HG03025 (cell line): ENCODE data around the gene DVL1.
"Not testable (repeated sequence)": the region's sequence is repeated elsewhere in the genome, so short reads cannot be mapped to it uniquely, and the experiment has no call there.

Experiments used
- ATAC-seq: cut with Tn5 transposase; IDR thresholded peaks from one replicate; pipeline ENCODE4 v1.9.1; 2021; ENCODE audit warnings: mild to moderate bottlenecking, moderate library complexity; ENCODE audit not compliant: unreplicated experiment, low FRiP score

The DVL1 gene

DNA sequence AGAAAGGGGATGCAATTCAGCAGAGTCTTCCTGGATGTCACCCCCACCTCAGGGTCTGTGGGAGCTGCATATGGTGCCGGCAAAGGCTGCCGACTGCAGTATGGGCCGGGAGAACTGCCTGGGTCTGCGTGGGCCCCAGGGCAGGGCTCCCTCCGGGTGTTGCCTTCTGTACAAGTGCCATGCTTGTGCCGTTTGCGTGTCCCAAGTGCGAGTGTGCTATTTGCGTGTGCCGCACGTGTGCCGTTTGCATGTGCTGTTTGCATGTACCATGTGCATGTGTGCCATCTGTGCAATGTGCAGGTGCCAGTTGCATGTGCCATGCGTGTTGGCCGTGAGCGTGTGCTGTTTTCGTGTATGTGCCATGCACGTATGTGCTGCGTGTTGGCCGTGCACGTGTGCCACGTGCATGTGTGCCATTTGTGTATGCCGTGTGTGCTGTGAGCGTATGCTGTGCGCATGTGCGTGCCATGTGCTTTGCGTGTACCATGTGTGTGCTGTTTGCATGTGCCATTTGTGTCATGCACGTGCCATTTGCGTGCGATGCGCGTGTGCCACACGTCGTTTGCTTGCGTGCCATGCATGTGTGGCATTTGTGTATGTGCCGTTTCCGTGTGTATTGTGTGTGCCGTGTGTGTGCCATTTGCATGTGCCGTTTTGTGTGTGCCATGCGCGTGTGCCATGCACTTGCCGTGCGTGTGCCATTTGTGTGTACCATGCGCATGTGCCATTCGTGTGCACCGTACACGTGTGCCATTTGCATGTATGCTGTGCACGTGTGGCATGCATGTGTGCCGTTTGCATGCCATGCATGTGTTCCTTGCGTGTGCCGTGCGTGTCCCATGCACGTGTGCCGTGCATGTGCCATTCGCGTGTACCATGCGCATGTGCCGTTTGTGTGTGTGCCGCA is 19.7 kb downstream of the DVL1 start:
- ATAC-seq, result no peak

DNA sequence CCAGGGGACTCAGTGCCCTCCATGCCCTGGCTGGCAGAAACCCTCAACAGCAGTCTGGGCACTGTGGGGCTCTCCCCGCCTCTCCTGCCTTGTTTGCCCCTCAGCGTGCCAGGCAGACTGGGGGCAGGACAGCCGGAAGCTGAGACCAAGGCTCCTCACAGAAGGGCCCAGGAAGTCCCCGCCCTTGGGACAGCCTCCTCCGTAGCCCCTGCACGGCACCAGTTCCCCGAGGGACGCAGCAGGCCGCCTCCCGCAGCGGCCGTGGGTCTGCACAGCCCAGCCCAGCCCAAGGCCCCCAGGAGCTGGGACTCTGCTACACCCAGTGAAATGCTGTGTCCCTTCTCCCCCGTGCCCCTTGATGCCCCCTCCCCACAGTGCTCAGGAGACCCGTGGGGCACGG is 21.0 kb downstream of the DVL1 start:
- ATAC-seq, result no peak

DNA sequence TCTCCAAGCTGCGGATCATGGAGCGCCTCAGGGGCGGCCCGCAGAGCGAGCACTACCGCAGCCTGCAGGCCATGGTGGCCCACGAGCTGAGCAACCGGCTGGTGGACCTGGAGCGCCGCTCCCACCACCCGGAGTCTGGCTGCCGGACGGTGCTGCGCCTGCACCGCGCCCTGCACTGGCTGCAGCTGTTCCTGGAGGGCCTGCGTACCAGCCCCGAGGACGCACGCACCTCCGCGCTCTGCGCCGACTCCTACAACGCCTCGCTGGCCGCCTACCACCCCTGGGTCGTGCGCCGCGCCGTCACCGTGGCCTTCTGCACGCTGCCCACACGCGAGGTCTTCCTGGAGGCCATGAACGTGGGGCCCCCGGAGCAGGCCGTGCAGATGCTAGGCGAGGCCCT is 21.9 kb downstream of the DVL1 start:
- no peak for ATAC-seq

DNA sequence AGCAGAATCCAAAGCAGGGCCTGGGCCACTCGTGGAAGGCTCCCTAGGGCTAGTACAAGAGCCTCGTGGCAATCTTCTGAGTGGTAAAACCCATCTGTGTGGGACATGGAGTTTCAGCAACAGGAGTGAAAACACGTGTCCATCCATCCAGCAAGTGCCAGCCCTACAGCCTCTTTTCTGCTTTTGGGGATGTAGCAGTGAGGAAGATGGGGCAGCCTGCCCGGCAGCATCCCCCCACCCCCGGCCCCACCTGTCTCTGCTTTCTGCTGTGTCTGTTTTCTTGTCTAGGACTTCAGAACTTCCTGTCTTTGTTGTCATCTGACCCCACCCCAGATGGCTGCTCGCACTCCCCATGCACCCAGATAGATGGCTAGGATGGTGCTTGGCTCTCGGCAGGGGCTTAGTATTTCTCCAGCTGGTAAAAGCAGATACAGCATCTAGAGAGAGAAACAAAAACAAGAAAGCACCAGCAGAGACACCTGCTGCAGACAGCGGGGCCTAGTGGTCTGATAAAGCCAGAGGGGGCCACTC is 23.1 kb downstream of the DVL1 start:
- ATAC-seq, result no peak

DNA sequence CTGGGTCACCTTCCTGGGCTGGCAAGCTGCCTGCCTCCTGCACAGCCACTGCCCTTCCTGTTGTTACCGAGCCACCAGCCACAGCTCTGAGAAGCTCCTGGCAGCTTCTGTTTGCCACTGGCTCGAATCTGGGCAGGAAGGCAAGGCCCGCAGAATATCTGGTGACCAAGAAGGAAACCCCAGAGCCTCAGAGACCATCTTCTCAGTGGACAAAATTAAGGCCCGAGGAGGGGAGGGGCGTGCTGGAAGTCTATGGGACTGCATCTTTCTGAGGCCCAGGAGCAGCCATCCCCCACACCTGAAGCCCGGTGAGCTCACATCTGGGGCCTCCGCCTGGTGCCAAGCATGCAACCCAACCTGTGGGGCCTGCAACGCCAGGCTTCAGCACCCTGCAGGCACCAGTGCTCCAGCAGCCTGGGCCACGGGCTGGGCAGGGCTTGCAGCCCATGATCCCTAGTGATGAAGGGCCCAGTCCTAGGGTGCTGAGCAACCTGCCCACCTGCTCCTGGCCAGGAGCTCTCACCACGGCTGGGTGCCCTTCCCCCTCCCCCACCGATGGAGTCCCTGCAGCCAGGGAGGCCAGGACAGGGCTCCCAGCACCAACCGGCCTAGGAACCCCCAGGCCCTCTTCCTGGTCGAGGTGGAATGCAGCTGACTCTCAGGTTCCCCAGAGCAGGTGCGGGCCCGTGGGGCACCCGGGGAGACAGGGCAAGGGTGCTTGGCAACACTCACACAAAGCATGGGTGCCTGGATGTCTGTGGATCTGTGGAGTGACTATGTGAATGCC is 23.7 kb downstream of the DVL1 start:
- ATAC-seq, result no peak

GRCh38 chr1:1324524-1325287 is 24.5 kb downstream of the DVL1 start, which contains the start of the genes CPTP and INTS11:
TSS of gene CPTP (plus strand) at chr1:1324802. CDS start at chr1:1326911, 2,109 bp downstream.
TSS of gene INTS11 (minus strand) at chr1:1324660. CDS start at chr1:1324608, 52 bp downstream.
- peak; percentile 48 for ATAC-seq

DNA sequence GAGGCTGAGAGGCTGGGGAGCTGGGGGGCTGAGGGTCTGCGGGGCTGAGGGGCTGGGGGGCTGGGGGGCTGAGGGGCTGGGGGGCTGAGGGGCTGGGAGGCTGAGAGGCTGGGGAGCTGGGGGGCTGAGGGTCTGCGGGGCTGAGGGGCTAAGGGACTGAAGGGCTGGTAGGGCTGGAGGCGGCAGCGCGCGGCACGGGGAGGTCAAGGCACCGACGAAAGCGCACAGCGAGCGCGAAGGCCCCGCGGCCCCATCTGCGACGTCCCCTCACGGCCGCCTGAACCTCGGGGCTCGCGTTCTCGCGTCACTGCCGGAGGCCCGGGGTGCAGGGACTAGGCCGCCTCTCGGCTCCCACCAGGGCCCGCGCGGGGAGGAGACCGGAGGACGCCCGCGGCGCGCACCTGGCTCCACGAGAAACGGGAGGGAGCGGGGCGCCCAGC is 25.1 kb downstream of the DVL1 start:
- ATAC-seq, result peak; percentile 12

GRCh38 chr1:1322952-1323351 is 26.3 kb downstream of the DVL1 start:
- no peak for ATAC-seq

- ATAC-seq, result no peak
Measured at GRCh38 chr1:1322418-1322817, 26.8 kb downstream of the DVL1 start.

GRCh38 chr1:1321477-1321876 is 27.7 kb downstream of the DVL1 start:
- no peak for ATAC-seq

- ATAC-seq, result no peak
Measured at GRCh38 chr1:1320666-1321448, 28.4 kb downstream of the DVL1 start.

- no peak for ATAC-seq
Measured at GRCh38 chr1:1319646-1319941, 29.6 kb downstream of the DVL1 start.

GRCh38 chr1:1318777-1319645 is 30.2 kb downstream of the DVL1 start:
- ATAC-seq, result no peak

GRCh38 chr1:1318131-1318652 is 31.0 kb downstream of the DVL1 start:
- ATAC-seq, result no peak

- no peak for ATAC-seq
Measured at GRCh38 chr1:1317420-1317819, 31.8 kb downstream of the DVL1 start.

DNA sequence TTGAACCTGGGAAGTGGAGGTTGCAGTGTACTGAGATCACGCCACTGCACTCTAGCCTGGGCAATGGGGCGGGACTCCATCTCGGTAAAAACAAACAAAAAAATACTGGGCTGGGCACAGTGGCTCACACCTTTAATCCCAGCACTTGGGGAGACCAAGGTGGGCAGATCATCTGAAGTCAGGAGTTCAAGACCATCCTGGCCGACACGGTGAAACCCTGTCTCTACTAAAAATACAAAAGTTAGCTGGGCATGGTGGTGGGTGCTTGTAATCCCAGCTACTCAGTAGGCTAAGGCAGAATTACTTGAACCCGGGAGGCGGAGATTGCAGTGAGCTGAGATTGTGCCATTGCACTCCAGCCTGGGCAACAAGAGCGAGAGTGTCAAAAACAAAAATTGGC is 33.0 kb downstream of the DVL1 start:
- not testable (repeated sequence) for ATAC-seq

GRCh38 chr1:1315435-1315954 is 33.7 kb downstream of the DVL1 start:
- ATAC-seq, result no peak

- no peak for ATAC-seq
Measured at GRCh38 chr1:1314678-1315335, 34.4 kb downstream of the DVL1 start.
